Bladder microvascular endothelial cell (primary cell): ENCODE measurements around the gene GBX1. TPM values are rescaled to one million over a fixed set of nuclear protein-coding genes. Genes with fewer than 3 reads are reported as not detected.

Experiments used
- total RNA-seq: library from RNA; depleted of rRNA; stranded (reverse); fragments of >200 nt; gene quantifications from 2 replicates; pipeline ENCODE4 v1.2.3, GENCODE V29; 2014

GBX1 gene
- total RNA-seq, result not detected in 2 replicates

GRCh38 chr7:151167197-151167961 lies at the start of gene GBX1:
TSS of gene GBX1 (minus strand) at chr7:151167694. CDS start at chr7:151167548, 146 bp downstream.

GRCh38 chr7:151210087-151210854 lies 42.8 kb upstream of the GBX1 start, which contains the start of gene H2BK1:
TSS of gene H2BK1 (minus strand) at chr7:151210488. CDS start at chr7:151210318, 170 bp downstream.

GRCh38 chr7:151186640-151187408 lies 19.3 kb upstream of the GBX1 start, which contains the start of gene ASB10:
TSS of gene ASB10 (minus strand) at chr7:151187250. CDS start at chr7:151187130, 120 bp downstream.

Other genes with a start within 250 kb of the GBX1 start
- 0.06 TPM in 1 of 2 replicates, not detected in the other for gene KCNH2, start 189.4 kb downstream of the GBX1 start, total RNA-seq
- 20.9 and 58.7 TPM in 2 replicates for gene NOS3, start 176.7 kb downstream of the GBX1 start, total RNA-seq
- gene ATG9B, start 143.2 kb downstream of the GBX1 start, total RNA-seq, result 0.19 TPM in 1 of 2 replicates, not detected in the other
- gene ABCB8, start 139.2 kb downstream of the GBX1 start, total RNA-seq, result 14.6 and 26.1 TPM in 2 replicates
- 0.16 and 0.44 TPM in 2 replicates for gene ASIC3, start 119.2 kb downstream of the GBX1 start, total RNA-seq
- gene CDK5, start 109.8 kb downstream of the GBX1 start, total RNA-seq, result 16.8 and 18.6 TPM in 2 replicates
- 59.6 and 131 TPM in 2 replicates for gene SLC4A2, start 108.1 kb downstream of the GBX1 start, total RNA-seq
- gene FASTK, start 86.9 kb downstream of the GBX1 start, total RNA-seq, result 38.2 and 54.8 TPM in 2 replicates
- gene TMUB1, start 84.2 kb downstream of the GBX1 start, total RNA-seq, result 16.5 and 16.8 TPM in 2 replicates
- gene AGAP3, start 81.2 kb downstream of the GBX1 start, total RNA-seq, result 51.2 and 63.9 TPM in 2 replicates
- not detected in 2 replicates for gene ASB10, start 19.6 kb upstream of the GBX1 start, total RNA-seq
- gene H2BK1, start 42.8 kb upstream of the GBX1 start, total RNA-seq, result not detected in 2 replicates
- gene ABCF2, start 59.5 kb upstream of the GBX1 start, total RNA-seq, result 44.2 and 53.0 TPM in 2 replicates
- 28.3 and 62.9 TPM in 2 replicates for gene CHPF2, start 64.8 kb upstream of the GBX1 start, total RNA-seq
- gene SMARCD3, start 81.0 kb upstream of the GBX1 start, total RNA-seq, result 0.97 and 1.9 TPM in 2 replicates
- 30.6 and 52.4 TPM in 2 replicates for gene NUB1, start 174.1 kb upstream of the GBX1 start, total RNA-seq
- 0.16 TPM in 1 of 2 replicates, not detected in the other for gene WDR86, start 242.3 kb upstream of the GBX1 start, total RNA-seq